Adrenal gland (tissue), 12 donors: ENCODE measurements around the gene GCSAML. TPM values are rescaled to one million over a fixed set of nuclear protein-coding genes. Genes with fewer than 3 reads are reported as not detected.

ENCODE experiments used
- DNase-seq, 7 donors: peaks; one replicate each; pipeline ENCODE4 v3.0.0-alpha.2; 2019 to 2020
- H3K27ac ChIP-seq, 5 donors: fragments of 200-600 bp; sonication (generic) in 4 of 5; 1 replicate in 3 of 5; 2 replicates in 2 of 5; pipeline versions ENCODE4 v1.5.1 to v1.8.0; 2016 to 2020; ENCODE audit warnings: mild to moderate bottlenecking in 1 of 5
- H3K27me3 ChIP-seq: fragments of 200-600 bp; 2 replicates; pipeline ENCODE4 v1.8.0; 2021
- H3K36me3 ChIP-seq, 2 donors: fragments of 200-600 bp; replicated peaks in 1 of 2; 1 replicate in 1 of 2; 2 replicates in 1 of 2; pipeline versions ENCODE4 v1.5.1 to v1.8.0; 2018 to 2022
- H3K4me1 ChIP-seq, 2 donors: fragments of 200-600 bp; replicated peaks in 1 of 2; 1 replicate in 1 of 2; 2 replicates in 1 of 2; pipeline versions ENCODE4 v1.5.1 to v1.8.0; 2018 to 2021
- H3K4me3 ChIP-seq, 4 donors: fragments of 200-600 bp; sonication (generic) in 3 of 4; one replicate each; pipeline ENCODE4 v1.5.1; 2016 to 2018
- H3K9me3 ChIP-seq, 3 donors: fragments of 200-600 bp; sonication (generic) in 1 of 3; replicated peaks in 1 of 3; 1 replicate in 2 of 3; 2 replicates in 1 of 3; pipeline versions ENCODE4 v1.5.1 to v1.8.0; 2016 to 2021
- CTCF ChIP-seq, 6 experiments: fragments of 450-650 bp in 4 of 6; fragments of 200-600 bp in 2 of 6; sonication (generic) in 1 of 6; IDR thresholded peaks; 1 replicate in 5 of 6; 2 replicates in 1 of 6; pipeline versions ENCODE4 v1.5.1 to v1.8.0; 2016 to 2021; ENCODE audit warnings: antibody characterized with exemption in 6 of 6, mild to moderate bottlenecking in 2 of 6, moderate library complexity in 1 of 6
- POLR2A ChIP-seq, 2 donors: fragments of 450-650 bp; IDR thresholded peaks; one replicate each; pipeline ENCODE4 v1.6.1; 2017; ENCODE audit warnings: antibody characterized with exemption in 2 of 2, mild to moderate bottlenecking in 2 of 2, moderate library complexity in 1 of 2
- WGBS, 4 donors: extraction: QIAGEN DNeasy Blood & Tissue Kit in 2 of 4; methylation state at CpG; one replicate each; pipeline versions ENCODE4 v1.1.5 to v1.1.7; 2013 to 2017; 5-methylcytosine and 5-hydroxymethylcytosine counted together
- intact Hi-C, 2 donors: fragments of 100-400 bp; cut with DNase I; formaldehyde crosslinking; loops; one replicate each; pipeline versions ENCODE4 v1.14.1 to v1.15.0; 2022 to 2023
- polyA plus RNA-seq, 3 donors: library from polyadenylated mRNA; stranded (reverse); fragments of 200-250 nt in 2 of 3; fragments of 350-450 nt in 1 of 3; fragmentation: Illumina TruSeq in 1 of 3; extraction: RNeasy Lipid Tissue Mini Kit (QIAGEN cat#74804) in 1 of 3; gene quantifications; one replicate each; pipeline ENCODE4 v1.2.3, GENCODE V29; 2013 to 2014
- small RNA-seq, 2 donors: library from RNA; depleted of rRNA; stranded (forward); fragments of <200 nt; gene quantifications; one replicate each; pipeline ENCODE3, GENCODE V24; 2016
- total RNA-seq, 9 donors: library from RNA; depleted of rRNA in 4 of 9; stranded (reverse); fragments of >200 nt in 4 of 9; fragments of 120-200 nt in 1 of 9; fragmentation: NEBNext Ultra II Directional in 1 of 9; extraction: Animal tissue kit (Norgen Biotek cat#: 25700) in 1 of 9; gene quantifications; one replicate each; pipeline versions ENCODE4 v1.1.0 to v1.2.4, GENCODE V29; 2013 to 2023
- donor health status: healthy with polysubstance abuse.
- donor health status: Bipolar disorder and iron deficiency.
- donor health status: DM: yes; HTN: yes; CAD: no.
- donor health status: DM: no; HTN: no; CAD: no.
- donor health status: DM: no; HTN: no; CAD: no.
- donor health status: DM: yes; HTN: yes; CAD: no.

GCSAML gene
- total and polyA plus RNA-seq, 12 donors: 0.03 to 0.76 (median 0.11) TPM; not detected in 9

- Histone ChIP-seq H3K4me3 (no peak overlapping the region), H3K9me3 (no peaks in the 10 kb centered on the region), H3K27me3 (no peaks in the 10 kb centered on the region), H3K36me3 (no peaks in the 10 kb centered on the region), H3K27ac (no peak overlapping the region), H3K4me1 (no peaks in the 10 kb centered on the region)
- TF ChIP-seq POLR2A (IDR thresholded peaks at IDR 0.05): no peak
- no peak for TF ChIP-seq CTCF (IDR thresholded peaks at IDR 0.05)
- DNase-seq: no peak
- WGBS, 4 donors: 57 to 75% (median 73%) methylated on average over 1 of the region's 1 CpG
- intact Hi-C loops: no loop called here
Measured at GRCh38 chr1:247613405-247613804, 64.5 kb downstream of the GCSAML start.

GRCh38 chr1:247614625-247615024 is 65.7 kb downstream of the GCSAML start:
- DNase-seq: no peak
- Histone ChIP-seq H3K27ac (no peak overlapping the region), H3K9me3 (no peaks in the 10 kb centered on the region), H3K36me3 (no peaks in the 10 kb centered on the region), H3K4me3 (no peak overlapping the region), H3K27me3 (no peaks in the 10 kb centered on the region), H3K4me1 (no peaks in the 10 kb centered on the region)
- no peak for TF ChIP-seq POLR2A (IDR thresholded peaks at IDR 0.05)
- TF ChIP-seq CTCF (IDR thresholded peaks at IDR 0.05): no peak
- WGBS, 4 donors: 75 to 78% (median 75%) methylated on average over 4 to 5 of the region's 5 CpGs
- intact Hi-C loops: no loop called here

Small RNAs within 50 kb of the gene (small RNA-seq; reads per million reads assigned to genes)
- gene RF00026: 0 reads per million in 2 donors

Other genes starting within 250 kb of the GCSAML start
- 10 to 100 TPM; 13.5 to 34.9 (median 25.0) TPM for gene ZNF496, start 217.3 kb upstream of the GCSAML start, total RNA-seq
- gene ZNF496, start 217.3 kb upstream of the GCSAML start, polyA plus RNA-seq: 10 to 100 TPM in 1 of 3 donors, 1 to 10 TPM in 2; 4.3 to 15.4 (median 9.8) TPM
- gene NLRP3, start 133.0 kb upstream of the GCSAML start, total RNA-seq: 1 to 10 TPM in 8 of 9 donors, under 1 TPM in 1; 1.00 to 3.4 (median 2.2) TPM
- gene NLRP3, start 133.0 kb upstream of the GCSAML start, polyA plus RNA-seq: 1 to 10 TPM in 1 of 3 donors, under 1 TPM in 2; 0.64 to 1.4 (median 0.67) TPM
- gene OR2B11, start 91.0 kb upstream of the GCSAML start, total RNA-seq: not detected
- under 1 TPM in 1 of 3 donors, not detected in 2; 0.08 TPM for gene OR2B11, start 91.0 kb upstream of the GCSAML start, polyA plus RNA-seq
- gene OR2C3, start 12.7 kb upstream of the GCSAML start, total RNA-seq: under 1 TPM in 1 of 9 donors, not detected in 8; 0.11 TPM
- gene OR2C3, start 12.7 kb upstream of the GCSAML start, polyA plus RNA-seq: under 1 TPM in 1 of 3 donors, not detected in 2; 0.02 TPM
- gene OR2G2, start 39.2 kb downstream of the GCSAML start, total RNA-seq: not detected
- gene OR2G2, start 39.2 kb downstream of the GCSAML start, polyA plus RNA-seq: not detected
- not detected for gene OR2G3, start 56.5 kb downstream of the GCSAML start, total RNA-seq
- not detected for gene OR2G3, start 56.5 kb downstream of the GCSAML start, polyA plus RNA-seq
- not detected for gene OR13G1, start 130.6 kb downstream of the GCSAML start, total RNA-seq
- gene OR13G1, start 130.6 kb downstream of the GCSAML start, polyA plus RNA-seq: not detected
- gene OR6F1, start 167.5 kb downstream of the GCSAML start, total RNA-seq: not detected
- gene OR6F1, start 167.5 kb downstream of the GCSAML start, polyA plus RNA-seq: not detected
- gene OR14K1, start 189.5 kb downstream of the GCSAML start, total RNA-seq: under 1 TPM in 2 of 9 donors, not detected in 7; 0.11 to 0.94 TPM
- not detected for gene OR14K1, start 189.5 kb downstream of the GCSAML start, polyA plus RNA-seq
- not detected for gene OR14A2, start 199.0 kb downstream of the GCSAML start, total RNA-seq
- gene OR14A2, start 199.0 kb downstream of the GCSAML start, polyA plus RNA-seq: not detected
- gene OR1C1, start 211.4 kb downstream of the GCSAML start, total RNA-seq: not detected
- not detected for gene OR1C1, start 211.4 kb downstream of the GCSAML start, polyA plus RNA-seq